ENCODE data around the gene UTP25.

The UTP25 gene

DNA sequence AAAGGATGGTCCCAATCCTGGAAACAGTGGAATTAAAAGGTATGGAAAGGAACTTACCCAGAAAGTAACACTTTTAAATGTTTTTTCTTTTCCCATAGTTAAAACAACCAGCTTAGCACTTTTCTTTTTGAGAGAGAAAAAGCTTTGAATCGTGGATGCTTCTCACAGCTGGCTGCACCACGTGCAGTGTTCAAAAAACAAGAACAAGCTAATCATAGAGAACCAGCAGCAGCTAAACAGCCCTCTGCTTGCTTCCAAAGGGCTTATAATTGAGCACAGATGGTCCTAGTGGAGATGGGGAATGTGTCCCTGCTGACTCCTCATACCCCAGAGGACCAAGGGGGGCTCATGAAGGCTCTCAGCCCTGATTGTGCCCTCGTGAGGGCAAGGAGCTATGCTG is 26.4 kb downstream of the UTP25 start:
- ChIA-PET POLR2A (no interaction called here), CTCF (interaction anchor here (1.0 to 12.1 kb wide), 9 partner anchors 10 to 133 kb away, joined by 3 to 522 read pairs (median 8); partner anchors contain the start of gene UTP25)
- TF ChIP-seq, protein P1, sequence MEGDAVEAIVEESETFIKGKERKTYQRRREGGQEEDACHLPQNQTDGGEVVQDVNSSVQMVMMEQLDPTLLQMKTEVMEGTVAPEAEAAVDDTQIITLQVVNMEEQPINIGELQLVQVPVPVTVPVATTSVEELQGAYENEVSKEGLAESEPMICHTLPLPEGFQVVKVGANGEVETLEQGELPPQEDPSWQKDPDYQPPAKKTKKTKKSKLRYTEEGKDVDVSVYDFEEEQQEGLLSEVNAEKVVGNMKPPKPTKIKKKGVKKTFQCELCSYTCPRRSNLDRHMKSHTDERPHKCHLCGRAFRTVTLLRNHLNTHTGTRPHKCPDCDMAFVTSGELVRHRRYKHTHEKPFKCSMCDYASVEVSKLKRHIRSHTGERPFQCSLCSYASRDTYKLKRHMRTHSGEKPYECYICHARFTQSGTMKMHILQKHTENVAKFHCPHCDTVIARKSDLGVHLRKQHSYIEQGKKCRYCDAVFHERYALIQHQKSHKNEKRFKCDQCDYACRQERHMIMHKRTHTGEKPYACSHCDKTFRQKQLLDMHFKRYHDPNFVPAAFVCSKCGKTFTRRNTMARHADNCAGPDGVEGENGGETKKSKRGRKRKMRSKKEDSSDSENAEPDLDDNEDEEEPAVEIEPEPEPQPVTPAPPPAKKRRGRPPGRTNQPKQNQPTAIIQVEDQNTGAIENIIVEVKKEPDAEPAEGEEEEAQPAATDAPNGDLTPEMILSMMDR (IDR thresholded peaks at IDR 0.05; ENCODE audit: insufficient read depth, low read length, missing control alignments): no peak
- DNase-seq (ENCODE audit: low read depth, low spot score): no peak
- H3K4me3 ChIP-seq (ENCODE audit: low read depth, low read length): no peak overlapping the region

DNA sequence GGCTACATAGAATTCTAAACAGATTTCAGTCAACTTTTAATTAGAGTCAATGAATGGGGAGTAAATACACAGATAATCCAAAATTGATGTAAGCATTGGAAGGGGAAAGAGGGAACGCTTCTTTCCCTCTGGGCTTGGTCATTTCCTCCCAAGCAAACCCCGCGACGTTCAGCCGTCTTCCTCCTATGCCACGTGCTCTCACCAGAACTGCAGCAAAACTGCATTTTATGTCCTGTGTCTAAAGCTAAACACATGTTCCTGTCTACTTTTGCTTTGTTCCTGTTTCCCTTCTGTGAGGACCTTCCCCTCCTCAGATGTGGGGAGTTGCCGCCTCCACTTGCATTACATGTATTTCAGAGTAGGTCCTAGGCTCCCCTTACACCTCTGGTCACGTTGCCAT is 27.2 kb downstream of the UTP25 start:
- POLR2A ChIA-PET: no interaction called here
- TF ChIP-seq, protein P1 (IDR thresholded peaks at IDR 0.05; ENCODE audit: insufficient read depth, low read length, missing control alignments): no peak
- DNase-seq (ENCODE audit: low read depth, low spot score): no peak
- CTCF ChIA-PET: interaction anchor here (1.0 to 12.1 kb wide), 8 partner anchors 7 to 133 kb away, joined by 3 to 522 read pairs (median 8); no protein-coding TSS in a partner anchor
- H3K4me3 ChIP-seq (ENCODE audit: low read depth, low read length): no peak overlapping the region

DNA sequence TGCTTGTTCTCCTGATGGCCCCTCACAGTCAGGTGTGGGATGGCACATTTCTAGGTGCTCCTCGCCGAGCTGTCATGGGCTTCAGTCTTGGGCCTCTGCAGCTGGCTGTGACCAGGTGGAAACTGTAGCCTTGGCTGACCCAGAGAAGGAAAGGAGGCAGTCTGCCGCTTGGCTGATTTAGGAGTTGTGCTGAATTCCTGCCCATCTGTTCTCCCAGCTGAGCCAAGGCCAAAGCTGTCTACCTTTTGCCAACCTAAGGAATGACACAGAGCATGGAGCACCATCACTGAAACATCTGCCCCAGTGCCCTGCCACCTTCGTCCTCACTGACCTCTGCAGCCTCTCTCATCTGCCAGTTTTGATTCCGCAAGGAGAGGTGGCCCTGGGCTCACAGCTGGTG is 27.9 kb downstream of the UTP25 start:
- TF ChIP-seq, protein P1 (IDR thresholded peaks at IDR 0.05; ENCODE audit: insufficient read depth, low read length, missing control alignments): no peak
- ChIA-PET CTCF (interaction anchor here (1.6 to 12.1 kb wide), 7 partner anchors 7 to 132 kb away, joined by 5 to 522 read pairs (median 8); no protein-coding TSS in a partner anchor), POLR2A (no interaction called here)
- H3K4me3 ChIP-seq (ENCODE audit: low read depth, low read length): no peak overlapping the region
- DNase-seq (ENCODE audit: low read depth, low spot score): no peak

DNA sequence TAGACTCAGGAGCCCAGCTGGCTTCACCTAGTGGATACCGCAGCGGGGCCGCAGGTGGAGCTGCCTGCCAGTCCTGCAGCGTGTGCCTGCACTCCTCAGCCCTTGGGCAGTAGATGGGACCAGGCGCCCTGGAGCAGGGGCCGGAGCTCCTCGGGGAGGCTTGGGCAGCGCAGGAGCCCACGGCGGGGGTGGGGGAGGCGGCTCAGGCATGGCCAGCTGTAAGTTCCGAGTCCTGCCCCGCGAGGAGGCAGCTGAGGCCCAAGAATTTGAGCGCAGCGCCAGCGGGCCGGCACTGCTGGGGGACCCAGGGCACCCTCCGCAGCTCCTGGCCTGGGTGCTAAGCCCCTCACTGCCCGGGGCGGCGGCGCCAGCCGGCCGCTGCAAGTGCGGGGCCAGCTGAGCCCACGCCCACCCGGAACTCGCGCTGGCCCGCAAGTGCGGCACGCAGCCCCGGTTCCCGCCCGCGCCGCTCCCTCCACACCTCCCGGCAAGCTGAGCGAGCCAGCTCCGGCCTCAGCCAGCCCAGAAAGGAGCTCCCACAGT is 30.9 kb downstream of the UTP25 start:
- H3K4me3 ChIP-seq (ENCODE audit: low read depth, low read length): no peak overlapping the region
- CTCF ChIA-PET: interaction anchor here (0.7 to 12.1 kb wide), 11 partner anchors 10 to 156 kb away, joined by 3 to 522 read pairs (median 21); no protein-coding TSS in a partner anchor
- TF ChIP-seq, protein P1 (IDR thresholded peaks at IDR 0.05; ENCODE audit: insufficient read depth, low read length, missing control alignments): no peak
- POLR2A ChIA-PET: no interaction called here
- DNase-seq (ENCODE audit: low read depth, low spot score): no peak

DNA sequence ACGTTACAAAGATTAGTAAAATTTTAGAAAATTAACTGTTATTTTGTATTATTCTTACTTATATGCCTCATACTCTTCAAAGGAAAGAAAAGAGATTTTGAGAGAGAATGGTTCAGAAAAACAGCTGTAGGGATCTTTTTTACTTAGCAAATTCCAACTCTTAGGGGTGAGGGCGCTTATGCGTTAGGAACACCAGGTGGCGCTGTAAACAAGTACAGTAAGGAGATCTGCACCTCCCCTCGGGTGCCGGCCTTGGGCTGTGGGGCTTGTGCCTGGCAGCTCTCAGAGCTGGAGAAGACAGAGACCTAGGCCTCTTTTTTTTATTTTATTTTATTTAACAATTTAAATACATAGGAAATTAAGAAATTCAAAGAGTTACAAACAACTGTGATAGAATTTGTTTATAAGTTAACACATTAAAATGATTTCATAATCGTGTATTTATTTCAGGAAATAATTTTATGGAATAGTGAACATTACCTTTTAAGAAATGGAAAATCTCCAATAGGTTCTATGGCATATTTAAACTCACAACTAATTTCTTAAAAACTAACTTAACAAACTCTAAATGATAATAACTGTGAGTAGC is 32.6 kb downstream of the UTP25 start:
- no peak overlapping the region for H3K4me3 ChIP-seq (ENCODE audit: low read depth, low read length)
- TF ChIP-seq, protein P1 (IDR thresholded peaks at IDR 0.05; ENCODE audit: insufficient read depth, low read length, missing control alignments): peak; percentile 82
- POLR2A ChIA-PET: interaction anchor here (0.6 kb wide), 1 partner anchor 265 kb away, joined by 3 read pairs; no protein-coding TSS in a partner anchor
- CTCF ChIA-PET: interaction anchor here (0.6 to 12.1 kb wide), 27 partner anchors 10 to 540 kb away, joined by 3 to 522 read pairs (median 5); no protein-coding TSS in a partner anchor
- DNase-seq (ENCODE audit: low read depth, low spot score): peak; percentile 46

DNA sequence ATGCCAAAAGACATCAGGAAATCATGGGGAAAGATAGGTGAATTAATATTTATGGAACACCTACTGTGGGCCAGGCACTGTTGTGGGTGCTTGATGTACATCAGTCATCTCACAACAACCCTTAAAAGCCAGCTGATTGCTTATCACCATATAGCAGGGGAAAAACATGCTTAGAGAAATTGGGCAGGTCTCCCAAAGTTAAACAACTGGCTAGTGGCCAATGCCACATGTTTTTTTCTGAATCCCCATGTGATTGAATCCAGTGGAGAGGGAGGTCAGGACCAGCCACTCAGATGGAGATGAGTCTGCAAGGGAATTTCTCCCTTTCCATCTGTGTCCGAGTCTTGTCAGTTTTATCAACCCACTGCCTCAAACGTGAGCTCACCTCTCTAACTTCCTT is 33.5 kb downstream of the UTP25 start:
- no peak overlapping the region for H3K4me3 ChIP-seq (ENCODE audit: low read depth, low read length)
- CTCF ChIA-PET: interaction anchor here (1.0 to 12.1 kb wide), 15 partner anchors 9 to 434 kb away, joined by 3 to 522 read pairs (median 11); partner anchors contain the start of gene UTP25
- POLR2A ChIA-PET: interaction anchor here (0.6 kb wide), 1 partner anchor 264 kb away, joined by 3 read pairs; no protein-coding TSS in a partner anchor
- no peak for DNase-seq (ENCODE audit: low read depth, low spot score)
- TF ChIP-seq, protein P1 (IDR thresholded peaks at IDR 0.05; ENCODE audit: insufficient read depth, low read length, missing control alignments): no peak

Measured in AG04449 (cell line).